Testis (tissue), 3 donors: ENCODE data around the gene FRS3. TPM values are rescaled to one million over a fixed set of nuclear protein-coding genes. Genes with fewer than 3 reads are reported as not detected.

ENCODE experiments used
- DNase-seq: peaks from one replicate; pipeline ENCODE4 v3.0.0-alpha.2; 2019
- H3K27ac ChIP-seq, 2 donors: fragments of 200-600 bp; sonication (generic); one replicate each; pipeline ENCODE4 v1.5.1; 2019
- H3K27me3 ChIP-seq: fragments of 200-600 bp; sonication (generic); one replicate; pipeline ENCODE4 v1.5.1; 2019
- H3K36me3 ChIP-seq: fragments of 200-600 bp; sonication (generic); one replicate; pipeline ENCODE4 v1.5.1; 2017; ENCODE audit warnings: low read depth; ENCODE audit errors: missing control alignments
- H3K4me1 ChIP-seq: fragments of 200-600 bp; sonication (generic); one replicate; pipeline ENCODE4 v1.5.1; 2019
- H3K4me3 ChIP-seq, 2 donors: fragments of 200-600 bp; sonication (generic); one replicate each; pipeline ENCODE4 v1.5.1; 2017 to 2019
- H3K9me3 ChIP-seq: fragments of 200-600 bp; sonication (generic); one replicate; pipeline ENCODE4 v1.5.1; 2017
- POLR2A ChIP-seq: fragments of 450-650 bp; IDR thresholded peaks from one replicate; pipeline ENCODE4 v1.6.1; 2017; ENCODE audit warnings: antibody characterized with exemption, mild to moderate bottlenecking, moderate library complexity
- WGBS, 2 donors: methylation state at CpG; one replicate each; pipeline ENCODE4 v1.1.5; 2018; 5-methylcytosine and 5-hydroxymethylcytosine counted together
- intact Hi-C: fragments of 100-400 bp; cut with DNase I; formaldehyde crosslinking; loops from one replicate; pipeline ENCODE4 v1.15.1; 2023; ENCODE audit warnings: low total_unique reads
- polyA plus RNA-seq: library from polyadenylated mRNA; stranded (reverse); fragments of 350-450 nt; fragmentation: Illumina TruSeq; extraction: RNeasy Lipid Tissue Mini Kit (QIAGEN cat#74804); gene quantifications from one replicate; pipeline ENCODE4 v1.2.3, GENCODE V29; 2014; ENCODE audit warnings: low read depth, low replicate concordance; ENCODE audit not compliant: insufficient read depth
- total RNA-seq, 2 donors: library from RNA; depleted of rRNA; stranded (reverse); fragments of >200 nt; gene quantifications; one replicate each; pipeline ENCODE4 v1.2.3, GENCODE V29; 2016
- TF ChIP-seq, protein P1 (sequence below), 3 experiments: fragments of 450-650 bp in 2 of 3; fragments of 200-600 bp in 1 of 3; sonication (generic) in 1 of 3; IDR thresholded peaks; one replicate each; pipeline ENCODE4 v1.5.1; 2016 to 2019; ENCODE audit warnings: antibody characterized with exemption in 3 of 3, mild to moderate bottlenecking in 2 of 3, moderate library complexity in 1 of 3

The FRS3 gene
- total and polyA plus RNA-seq, 3 donors from 2014 or later: 33.4 to 39.3 (median 34.1) TPM

DNA sequence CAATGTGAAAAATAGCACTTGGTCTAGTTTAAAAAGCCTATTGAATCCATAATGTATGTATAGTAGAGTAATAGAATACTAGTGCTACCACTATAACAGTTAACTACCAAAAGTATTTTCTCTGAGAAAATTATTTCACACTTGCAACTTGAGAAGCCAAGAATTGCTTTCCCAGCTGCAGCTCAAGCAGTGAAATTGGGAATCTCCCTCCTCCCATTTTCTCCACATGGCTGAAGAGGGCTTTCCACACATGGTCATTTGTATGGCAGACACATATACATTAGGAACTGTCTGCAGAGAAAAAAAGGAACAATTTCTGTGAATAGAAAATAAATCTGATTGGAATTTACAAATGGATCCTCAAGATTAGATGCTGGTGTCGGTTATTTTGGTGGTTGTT, 42.3 kb upstream of the FRS3 start:
- DNase-seq: no peak
- 97 to 100% methylated on average over 1 of the region's 1 CpG for WGBS, 2 donors
- Histone ChIP-seq H3K4me1 (no peaks in the 10 kb centered on the region), H3K9me3 (no peaks in the 10 kb centered on the region), H3K27me3 (no peaks in the 10 kb centered on the region), H3K27ac (no peak overlapping the region), H3K36me3 (no peaks in the 10 kb centered on the region), H3K4me3 (no peak overlapping the region)
- no peak for TF ChIP-seq POLR2A
- TF ChIP-seq, protein P1, sequence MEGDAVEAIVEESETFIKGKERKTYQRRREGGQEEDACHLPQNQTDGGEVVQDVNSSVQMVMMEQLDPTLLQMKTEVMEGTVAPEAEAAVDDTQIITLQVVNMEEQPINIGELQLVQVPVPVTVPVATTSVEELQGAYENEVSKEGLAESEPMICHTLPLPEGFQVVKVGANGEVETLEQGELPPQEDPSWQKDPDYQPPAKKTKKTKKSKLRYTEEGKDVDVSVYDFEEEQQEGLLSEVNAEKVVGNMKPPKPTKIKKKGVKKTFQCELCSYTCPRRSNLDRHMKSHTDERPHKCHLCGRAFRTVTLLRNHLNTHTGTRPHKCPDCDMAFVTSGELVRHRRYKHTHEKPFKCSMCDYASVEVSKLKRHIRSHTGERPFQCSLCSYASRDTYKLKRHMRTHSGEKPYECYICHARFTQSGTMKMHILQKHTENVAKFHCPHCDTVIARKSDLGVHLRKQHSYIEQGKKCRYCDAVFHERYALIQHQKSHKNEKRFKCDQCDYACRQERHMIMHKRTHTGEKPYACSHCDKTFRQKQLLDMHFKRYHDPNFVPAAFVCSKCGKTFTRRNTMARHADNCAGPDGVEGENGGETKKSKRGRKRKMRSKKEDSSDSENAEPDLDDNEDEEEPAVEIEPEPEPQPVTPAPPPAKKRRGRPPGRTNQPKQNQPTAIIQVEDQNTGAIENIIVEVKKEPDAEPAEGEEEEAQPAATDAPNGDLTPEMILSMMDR (IDR thresholded peaks at IDR 0.05): no peak
- intact Hi-C loops: no loop called here

DNA sequence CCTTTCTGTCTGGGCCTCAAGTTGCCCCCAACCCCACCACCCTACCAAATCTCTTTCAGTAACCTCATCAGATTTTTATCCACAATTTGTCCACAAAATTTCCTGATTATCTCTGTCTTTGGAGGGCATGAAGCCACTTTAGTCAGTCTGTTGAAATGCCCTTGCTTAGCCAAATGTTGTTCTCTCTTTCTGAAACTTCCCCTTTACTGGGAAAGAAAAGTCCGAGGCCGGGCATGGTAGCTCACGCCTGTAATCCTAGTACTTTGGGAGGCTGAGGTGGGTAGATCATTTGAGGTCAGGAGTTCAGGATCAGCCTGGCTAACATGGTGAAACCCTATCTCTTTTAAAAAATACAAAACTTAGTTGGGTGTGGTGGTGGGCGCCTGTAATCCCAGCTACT, 41.6 kb upstream of the FRS3 start:
- no peaks in the 10 kb centered on the region for H3K4me1 ChIP-seq
- WGBS, 2 donors: 92 to 94% methylated on average over 4 of the region's 4 CpGs
- H3K36me3 ChIP-seq: no peaks in the 10 kb centered on the region
- H3K4me3 ChIP-seq: no peak overlapping the region
- H3K27ac ChIP-seq: no peak overlapping the region
- H3K27me3 ChIP-seq: no peaks in the 10 kb centered on the region
- intact Hi-C loops: no loop called here
- no peak for TF ChIP-seq POLR2A
- TF ChIP-seq, protein P1 (IDR thresholded peaks at IDR 0.05): no peak
- no peak for DNase-seq
- H3K9me3 ChIP-seq: no peaks in the 10 kb centered on the region

DNA sequence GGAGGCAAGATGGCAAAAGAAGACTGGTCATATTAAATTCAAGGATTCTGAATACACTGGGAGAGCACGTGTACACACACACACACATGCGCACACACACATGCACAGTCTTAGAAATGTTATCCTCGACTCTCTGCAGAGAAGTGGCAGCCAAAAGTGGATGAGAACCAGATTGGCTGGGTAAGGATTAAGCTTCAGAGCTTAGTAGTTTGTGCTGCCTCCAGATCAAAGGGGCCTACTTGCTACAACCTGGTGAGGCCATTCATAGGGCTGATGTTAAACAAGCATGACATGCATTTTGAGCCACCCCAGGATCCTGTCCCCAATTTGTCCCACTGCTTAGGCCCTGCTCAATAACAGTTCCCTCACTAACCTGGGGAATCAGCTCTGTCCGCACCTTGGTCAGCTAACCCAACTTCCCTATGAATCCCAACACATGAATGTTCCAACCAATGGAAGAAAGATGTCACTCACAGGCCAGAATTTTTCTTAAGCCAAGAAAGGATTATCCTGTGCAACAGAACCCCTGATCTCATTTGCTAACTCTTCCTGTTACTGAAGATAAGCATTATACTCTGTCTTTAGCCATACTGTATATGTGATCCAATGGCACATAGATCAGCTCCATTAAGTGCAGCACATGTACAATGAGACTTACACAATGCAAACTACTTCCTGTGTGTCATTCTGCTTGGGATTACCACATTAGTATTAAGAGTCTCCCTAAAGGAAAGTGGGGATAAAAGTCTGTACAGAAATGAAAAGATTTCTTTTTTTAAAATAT, 38.8 kb upstream of the FRS3 start:
- DNase-seq: no peak
- H3K9me3 ChIP-seq: no peaks in the 10 kb centered on the region
- no peaks in the 10 kb centered on the region for H3K27me3 ChIP-seq
- no peak overlapping the region for H3K4me3 ChIP-seq
- no peaks in the 10 kb centered on the region for H3K4me1 ChIP-seq
- WGBS, 2 donors: 82 to 84% methylated on average over 4 of the region's 4 CpGs
- no peak overlapping the region for H3K27ac ChIP-seq
- intact Hi-C loops: no loop called here
- H3K36me3 ChIP-seq: no peaks in the 10 kb centered on the region
- TF ChIP-seq POLR2A: no peak
- TF ChIP-seq, protein P1 (IDR thresholded peaks at IDR 0.05): no peak

DNA sequence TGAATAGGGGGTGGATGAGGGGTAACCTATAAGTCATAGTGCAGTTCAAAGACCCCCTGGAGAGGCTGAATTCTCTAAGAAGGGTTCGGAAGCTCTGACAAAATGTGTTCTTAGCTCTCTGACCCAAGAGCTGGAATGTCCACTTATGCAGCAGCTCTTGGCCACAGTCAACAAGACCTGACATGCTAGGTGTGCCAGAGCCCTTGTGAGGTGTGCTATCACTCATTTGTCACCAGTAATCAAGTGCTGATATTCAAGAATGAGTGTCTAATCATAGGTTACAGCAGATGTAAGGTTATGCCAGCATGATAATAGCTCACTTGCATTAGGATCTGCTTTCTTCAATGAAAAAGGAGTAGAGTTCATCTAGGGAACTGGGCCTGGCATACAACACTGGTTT, 35.9 kb upstream of the FRS3 start:
- Histone ChIP-seq H3K27ac (no peak overlapping the region), H3K9me3 (no peaks in the 10 kb centered on the region), H3K27me3 (no peaks in the 10 kb centered on the region), H3K4me1 (no peaks in the 10 kb centered on the region), H3K36me3 (no peaks in the 10 kb centered on the region), H3K4me3 (no peak overlapping the region)
- 89 to 100% methylated on average over 1 of the region's 1 CpG for WGBS, 2 donors
- TF ChIP-seq POLR2A: no peak
- TF ChIP-seq, protein P1 (IDR thresholded peaks at IDR 0.05): no peak
- intact Hi-C loops: no loop called here
- DNase-seq: no peak

DNA sequence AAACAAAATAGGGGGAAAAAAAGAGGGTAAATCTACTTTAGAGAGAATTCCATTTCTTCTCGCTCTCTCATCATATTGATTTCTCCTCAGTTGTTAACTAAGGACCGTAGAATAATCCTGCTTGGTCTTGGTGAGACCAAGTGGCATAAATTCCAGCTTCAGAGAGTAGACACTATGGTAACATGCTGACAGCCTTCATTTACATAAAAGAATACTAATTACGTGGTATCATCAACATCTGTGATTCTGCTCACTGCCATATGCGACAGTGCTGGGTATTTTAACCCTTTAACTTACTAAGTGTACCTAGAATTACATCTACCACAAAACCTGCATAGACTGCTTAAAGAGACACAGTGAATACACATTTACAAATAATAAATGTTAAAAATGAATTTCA, 34.9 kb upstream of the FRS3 start:
- H3K27me3 ChIP-seq: no peaks in the 10 kb centered on the region
- TF ChIP-seq, protein P1 (IDR thresholded peaks at IDR 0.05): no peak
- TF ChIP-seq POLR2A: no peak
- H3K27ac ChIP-seq: no peak overlapping the region
- no peaks in the 10 kb centered on the region for H3K4me1 ChIP-seq
- DNase-seq: no peak
- H3K4me3 ChIP-seq: no peak overlapping the region
- intact Hi-C loops: no loop called here
- 82 to 83% methylated on average over 4 of the region's 4 CpGs for WGBS, 2 donors
- H3K9me3 ChIP-seq: no peaks in the 10 kb centered on the region
- no peaks in the 10 kb centered on the region for H3K36me3 ChIP-seq
